GM21619 (cell line): ENCODE data around the gene RPL36A.

Experiments
- ATAC-seq: cut with Tn5 transposase; IDR thresholded peaks from one replicate; pipeline ENCODE4 v1.9.1; 2021; ENCODE audit not compliant: unreplicated experiment

The RPL36A gene

DNA sequence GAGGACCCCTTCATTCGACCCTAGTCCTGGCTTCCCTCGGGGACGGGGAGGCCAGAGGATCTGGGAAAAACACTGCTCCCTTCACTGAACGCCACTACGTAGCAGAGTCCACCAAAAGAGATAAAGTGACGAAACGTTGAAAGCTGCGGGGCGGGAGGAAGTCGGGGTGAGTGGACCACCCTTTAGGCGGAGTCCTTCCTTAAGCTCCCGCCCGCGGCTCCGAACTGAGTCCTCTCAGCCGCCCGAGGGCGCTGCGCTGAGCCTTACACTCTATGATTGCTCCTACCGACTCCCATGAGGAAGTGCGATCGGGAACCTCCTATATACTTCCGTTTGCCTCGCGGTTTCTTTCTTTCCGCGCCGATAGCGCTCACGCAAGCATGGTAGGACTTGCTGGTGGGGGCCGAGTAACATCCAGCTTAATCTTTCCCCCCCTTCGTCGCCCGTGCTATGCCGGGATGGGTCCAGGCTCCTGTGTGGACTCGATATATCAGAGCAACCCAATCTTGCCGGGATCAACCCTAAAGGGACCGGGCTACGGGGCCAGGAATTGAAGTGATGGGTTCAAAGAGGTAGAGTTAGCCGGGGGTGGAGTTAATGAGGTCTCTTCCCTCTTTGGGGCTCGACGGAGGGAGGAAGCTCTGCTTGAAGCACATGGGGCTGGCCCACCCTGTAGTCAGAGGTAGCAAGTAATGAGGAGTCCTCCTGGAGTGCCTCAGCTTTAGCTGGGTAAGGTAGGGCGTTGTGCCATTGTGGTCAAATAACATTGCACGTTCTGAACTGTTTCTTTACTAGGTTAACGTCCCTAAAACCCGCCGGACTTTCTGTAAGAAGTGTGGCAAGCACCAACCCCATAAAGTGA is at the start of gene RPL36A:
RPL36A (plus strand) TSS at position 348 of the 862 bp plus-strand sequence; CDS start at position 381, 33 bp downstream.
- peak; percentile 80 for ATAC-seq

DNA sequence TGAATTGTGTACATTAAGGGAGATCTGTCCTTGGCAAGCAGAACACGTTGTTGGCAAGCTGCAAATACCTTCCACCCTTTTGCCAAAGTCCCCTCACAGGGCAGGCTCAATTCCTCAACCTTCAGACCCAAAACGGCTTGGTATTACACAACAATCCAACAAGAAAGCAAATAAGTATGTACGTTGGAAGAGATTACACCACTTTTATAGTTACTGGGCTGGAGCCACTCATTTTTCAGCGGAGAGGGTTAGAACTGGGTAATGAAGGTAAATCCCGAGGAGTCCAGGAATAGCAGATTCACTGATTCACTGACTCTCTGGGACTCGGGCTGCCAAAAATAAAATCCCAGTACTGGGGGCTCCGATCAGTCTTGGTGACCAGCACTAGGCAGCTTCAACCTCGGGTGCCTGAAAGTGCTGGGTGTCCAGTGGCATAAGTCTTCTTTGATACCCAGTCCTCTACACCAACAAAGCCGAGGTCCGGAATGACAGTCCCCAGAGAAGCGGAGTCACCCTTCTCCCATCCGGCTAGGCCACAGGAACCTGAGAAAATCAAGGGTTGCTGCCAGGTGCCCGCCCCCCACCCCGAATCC is 42.9 kb upstream of the RPL36A start:
- peak; percentile 2 for ATAC-seq

DNA sequence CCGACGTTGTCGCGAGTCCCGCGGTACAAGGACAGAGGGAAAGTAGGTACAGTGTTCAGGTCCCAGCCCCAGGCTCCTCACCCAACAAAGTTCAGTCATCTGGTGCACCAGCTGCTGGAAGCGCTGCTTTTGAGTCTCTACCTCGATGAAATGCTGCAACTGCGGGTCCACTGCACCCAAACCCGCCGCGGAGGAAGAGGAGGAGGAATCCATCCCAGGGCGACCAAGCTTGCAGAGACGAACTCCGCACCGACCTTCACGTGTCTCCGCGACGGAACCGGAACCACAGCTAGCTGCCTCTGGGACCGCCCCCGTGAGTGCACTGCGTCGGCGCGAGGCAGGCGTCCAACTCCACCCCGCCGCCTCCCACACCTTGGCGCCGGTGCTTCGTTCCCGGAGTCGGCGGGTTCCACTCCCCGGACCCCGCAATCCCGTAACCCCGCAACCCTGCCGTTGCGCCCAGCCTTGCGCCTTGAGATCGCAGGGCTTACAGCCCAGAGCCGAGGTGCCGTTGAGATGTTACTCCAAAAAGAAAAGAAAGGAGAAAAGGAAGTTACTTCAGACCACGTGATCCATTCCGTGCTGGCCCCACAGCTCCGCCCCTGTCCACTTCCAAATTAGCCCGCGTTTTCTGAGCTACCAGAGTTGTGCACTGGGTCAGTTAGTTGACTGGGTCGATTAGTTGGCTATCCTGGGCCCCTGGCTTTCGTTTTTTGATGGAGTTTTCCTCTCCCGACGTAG is 42.2 kb upstream of the RPL36A start, which contains the start of gene TIMM8A:
TIMM8A (minus strand) TSS at position 291 of the 741 bp plus-strand sequence; CDS start at position 213, 78 bp downstream.
- ATAC-seq = peak; percentile 99

- ATAC-seq = no peak
Measured at GRCh38 chrX:101349193-101349562, 41.6 kb upstream of the RPL36A start.

GRCh38 chrX:101357166-101357795 is 33.5 kb upstream of the RPL36A start:
- no peak for ATAC-seq

GRCh38 chrX:101359966-101360365 is 30.8 kb upstream of the RPL36A start:
- no peak for ATAC-seq

GRCh38 chrX:101360390-101360789 is 30.4 kb upstream of the RPL36A start:
- no peak for ATAC-seq

- ATAC-seq = no peak
Measured at GRCh38 chrX:101362116-101362515, 28.7 kb upstream of the RPL36A start.

- no peak for ATAC-seq
Measured at GRCh38 chrX:101362757-101363156, 28.1 kb upstream of the RPL36A start.

DNA sequence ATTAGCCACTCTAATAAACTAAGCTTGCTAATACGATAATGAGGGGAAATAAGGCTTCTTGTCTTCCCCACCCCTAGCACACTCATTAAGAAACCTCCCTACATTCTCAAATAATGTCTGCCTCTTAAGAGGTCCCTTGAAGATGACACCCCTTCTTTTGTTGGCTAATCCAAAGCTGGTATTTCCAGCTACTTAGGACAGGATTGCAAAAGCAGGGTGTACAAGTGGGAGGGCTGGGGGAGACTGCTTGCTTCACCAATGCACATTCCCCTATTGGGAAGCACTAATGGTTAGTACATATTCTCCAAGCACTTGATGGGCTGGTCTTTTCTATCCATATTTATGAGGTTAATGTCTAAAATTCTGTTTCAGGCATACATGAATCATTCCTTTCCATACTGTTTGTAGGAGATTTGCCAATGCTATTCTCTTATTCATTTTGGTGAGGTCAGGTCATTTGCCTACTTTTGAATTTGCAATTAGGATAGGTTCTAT is 25.5 kb upstream of the RPL36A start:
- no peak for ATAC-seq

GRCh38 chrX:101368800-101369199 is 22.0 kb upstream of the RPL36A start:
- ATAC-seq = no peak

GRCh38 chrX:101369687-101370086 is 21.1 kb upstream of the RPL36A start:
- ATAC-seq = no peak

DNA sequence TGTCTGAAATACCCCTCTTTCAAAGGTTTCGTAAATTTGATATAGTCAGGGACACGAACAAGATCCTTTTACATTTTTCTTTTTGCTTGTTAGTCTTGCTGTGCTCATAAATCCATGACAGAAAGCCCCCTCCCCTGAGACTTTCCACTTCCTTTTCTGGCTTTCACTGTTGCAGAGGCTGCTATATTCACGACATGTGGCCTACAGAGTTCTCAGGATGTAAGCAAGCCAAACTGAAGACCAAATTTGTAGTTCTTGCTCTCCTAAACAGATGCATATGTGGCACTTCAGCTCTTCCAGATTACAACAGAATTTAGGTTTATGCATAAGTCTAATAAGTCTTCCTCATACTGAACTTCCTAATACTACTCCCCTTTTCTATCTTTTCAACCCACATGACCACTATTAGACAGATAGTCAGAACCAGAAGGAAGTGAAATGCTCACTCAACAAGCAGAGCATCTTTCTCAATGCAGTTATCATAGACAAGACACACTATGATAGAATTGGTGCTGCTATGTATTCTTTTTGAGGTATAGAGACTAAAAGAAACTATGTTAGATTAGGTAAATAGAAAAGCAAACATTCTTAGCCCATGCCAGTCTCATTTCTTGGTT is 19.8 kb upstream of the RPL36A start:
- ATAC-seq = peak; percentile 78

- no peak for ATAC-seq
Measured at GRCh38 chrX:101377547-101377946, 13.3 kb upstream of the RPL36A start.

- peak; percentile 71 for ATAC-seq
Measured at GRCh38 chrX:101383679-101384205, 7.1 kb upstream of the RPL36A start.

DNA sequence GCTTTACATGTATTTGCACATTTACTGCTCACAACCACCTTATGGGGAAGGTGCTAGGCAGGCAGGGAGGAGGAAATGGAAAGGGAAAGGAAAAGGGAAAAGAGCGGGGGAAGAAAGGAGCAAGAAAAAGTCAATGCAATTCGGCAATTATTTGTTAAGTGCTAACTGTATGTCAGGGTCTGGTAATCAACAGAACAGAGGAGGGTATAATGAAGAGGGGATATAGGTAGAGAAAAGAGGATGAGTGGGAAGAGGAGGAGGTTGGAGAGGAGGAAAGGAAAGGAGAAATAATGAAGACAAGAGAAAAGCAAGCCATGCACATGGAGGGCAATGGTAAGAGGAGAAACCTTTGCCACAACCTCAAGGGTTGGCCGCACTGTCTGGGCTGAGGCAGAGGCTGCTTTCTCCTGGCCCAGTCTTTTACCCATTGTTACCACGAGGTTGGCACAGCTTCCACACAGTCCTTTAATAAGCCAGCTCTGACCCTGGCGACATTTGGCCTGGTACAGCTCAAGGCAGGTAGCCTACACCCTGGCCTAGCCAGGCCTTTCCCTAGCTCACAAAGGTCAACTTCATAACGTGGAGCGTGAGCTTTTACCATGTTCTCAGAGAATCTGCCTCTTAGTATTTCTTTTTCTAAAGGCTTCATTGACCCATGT is 5.7 kb upstream of the RPL36A start:
- ATAC-seq = no peak

DNA sequence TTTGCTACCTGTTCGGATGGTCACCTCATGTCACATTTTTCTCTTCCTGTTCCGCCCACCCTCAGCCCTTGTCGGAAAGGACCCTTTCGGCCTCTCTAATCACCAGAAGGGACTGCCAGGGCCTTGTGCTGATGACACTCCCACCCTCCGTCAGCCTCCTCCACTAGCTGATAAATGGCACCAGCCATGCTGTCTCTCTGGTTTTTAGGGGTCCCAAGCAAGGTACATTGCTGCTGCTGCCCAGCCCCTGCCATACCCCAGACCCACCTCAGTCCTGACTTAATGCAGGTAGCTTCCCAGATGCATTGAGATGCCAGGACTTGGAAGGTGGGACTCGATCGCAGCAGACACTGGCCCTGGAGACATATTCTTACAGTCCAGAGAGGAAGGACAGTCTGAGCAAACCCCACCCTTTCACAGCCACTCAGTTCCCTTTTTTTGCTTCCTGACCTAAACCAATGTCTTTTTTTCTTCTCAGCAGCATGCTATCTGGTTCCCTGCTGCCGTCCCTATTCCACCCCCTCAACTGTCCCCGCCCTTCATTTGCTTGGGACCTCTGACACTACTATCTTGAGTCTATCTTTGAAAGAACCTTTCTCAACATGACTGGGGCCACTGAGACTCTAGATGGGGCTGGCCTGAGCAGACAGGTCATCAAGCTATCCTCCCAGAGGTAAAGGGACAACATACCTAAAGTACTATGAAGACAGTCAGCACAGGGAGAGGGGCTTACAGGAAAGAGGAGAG is 4.8 kb upstream of the RPL36A start, which contains the start of gene BTK:
BTK (minus strand) TSS at position 397 of the 747 bp plus-strand sequence. CDS start 10,907 bp downstream, outside the sequence.
- peak; percentile 59 for ATAC-seq

- ATAC-seq = no peak
Measured at GRCh38 chrX:101386542-101386885, 4.3 kb upstream of the RPL36A start.

- no peak for ATAC-seq
Measured at GRCh38 chrX:101388604-101389003, 2.2 kb upstream of the RPL36A start.
